GM18951 (cell line): ENCODE measurements around the gene DESI1.
"Not testable (repeated sequence)": the region's sequence is repeated elsewhere in the genome, so short reads cannot be mapped to it uniquely, and the experiment has no call there.

Experiments
- POLR2A ChIP-seq: IDR thresholded peaks from 4 replicates; pipeline ENCODE4 v1.6.1; 2011; ENCODE audit warnings: mild to moderate bottlenecking; ENCODE audit not compliant: insufficient read length, insufficient read depth; ENCODE audit errors: extremely low read depth
- in situ Hi-C: fragments of 300-500 bp; cut with MboI; formaldehyde crosslinking; loops from one replicate; pipeline ENCODE4 v1.12.0; 2022; ENCODE audit warnings: low sequenced_read_pairs, mixed read lengths, inconsistent platforms; ENCODE audit not compliant: unreplicated experiment

DESI1 gene

GRCh38 chr22:41570221-41570620 is 50.6 kb downstream of the DESI1 start:
- in situ Hi-C loops = no loop called here
- no peak for TF ChIP-seq POLR2A

- TF ChIP-seq POLR2A = no peak
- in situ Hi-C loops = no loop called here
Measured at GRCh38 chr22:41568811-41569210, 52.0 kb downstream of the DESI1 start.

- TF ChIP-seq POLR2A = no peak
- in situ Hi-C loops = no loop called here
Measured at GRCh38 chr22:41567512-41567768, 53.4 kb downstream of the DESI1 start.

- in situ Hi-C loops = no loop called here
- TF ChIP-seq POLR2A = no peak
Measured at GRCh38 chr22:41565403-41566054, 55.3 kb downstream of the DESI1 start.

- TF ChIP-seq POLR2A = no peak
- in situ Hi-C loops = no loop called here
Measured at GRCh38 chr22:41564563-41564962, 56.3 kb downstream of the DESI1 start.

- in situ Hi-C loops = no loop called here
Measured at GRCh38 chr22:41563051-41563711, 57.7 kb downstream of the DESI1 start.

GRCh38 chr22:41562461-41562860 is 58.4 kb downstream of the DESI1 start:
- in situ Hi-C loops = no loop called here
- no peak for TF ChIP-seq POLR2A

More at GRCh38 chr22:41563051-41563711, 57.7 kb downstream of the DESI1 start:
- no peak for TF ChIP-seq POLR2A

GRCh38 chr22:41561788-41562187 is 59.1 kb downstream of the DESI1 start:
- no peak for TF ChIP-seq POLR2A
- in situ Hi-C loops = no loop called here

- in situ Hi-C loops = no loop called here
- TF ChIP-seq POLR2A = no peak
Measured at GRCh38 chr22:41561335-41561734, 59.5 kb downstream of the DESI1 start.

GRCh38 chr22:41560095-41560471 is 60.8 kb downstream of the DESI1 start:
- TF ChIP-seq POLR2A = no peak

GRCh38 chr22:41558241-41558630 is 62.6 kb downstream of the DESI1 start:
- in situ Hi-C loops = not testable (repeated sequence)

More at GRCh38 chr22:41560095-41560471, 60.8 kb downstream of the DESI1 start:
- in situ Hi-C loops = no loop called here

- TF ChIP-seq POLR2A = no peak
- in situ Hi-C loops = no loop called here
Measured at GRCh38 chr22:41557401-41558240, 63.2 kb downstream of the DESI1 start.

GRCh38 chr22:41556561-41556960 is 64.3 kb downstream of the DESI1 start:
- no peak for TF ChIP-seq POLR2A
- in situ Hi-C loops = no loop called here
